Neuronal stem cell (in vitro differentiated cells): ENCODE measurements around the gene PCDH7.
A peak's percentile ranks its signal among the peaks of the same experiment; 100 is the strongest.

Experiments used
- DNase-seq: peaks from one replicate; pipeline ENCODE4 v3.0.0-alpha.2; 2013; ENCODE audit warnings: low spot score
- H2AFZ ChIP-seq: one replicate; pipeline ENCODE4 v1.6.1; 2013; ENCODE audit warnings: mild to moderate bottlenecking, low read length, inconsistent platforms
- H2AK5ac ChIP-seq: 2 replicates; pipeline ENCODE4 v1.6.1; 2013; ENCODE audit warnings: low read depth, mild to moderate bottlenecking, inconsistent platforms, low read length, moderate library complexity, mixed read lengths
- H2BK120ac ChIP-seq: 2 replicates; pipeline ENCODE4 v1.6.1; 2013; ENCODE audit warnings: low read depth, mild to moderate bottlenecking, inconsistent platforms, low read length, moderate library complexity, mixed read lengths
- H2BK12ac ChIP-seq: one replicate; pipeline ENCODE4 v1.6.1; 2013; ENCODE audit warnings: low read length, inconsistent platforms
- H2BK15ac ChIP-seq: 2 replicates; pipeline ENCODE4 v1.6.1; 2013; ENCODE audit warnings: mild to moderate bottlenecking, low read length, inconsistent platforms, mixed read lengths
- H2BK5ac ChIP-seq: one replicate; pipeline ENCODE4 v1.6.1; 2013; ENCODE audit warnings: inconsistent platforms, mild to moderate bottlenecking, low read length, moderate library complexity
- H3K14ac ChIP-seq: one replicate; pipeline ENCODE4 v1.6.1; 2013; ENCODE audit warnings: low read length, inconsistent platforms
- H3K18ac ChIP-seq: 2 replicates; pipeline ENCODE4 v1.6.1; 2013; ENCODE audit warnings: low read length, inconsistent platforms
- H3K23ac ChIP-seq: 2 replicates; pipeline ENCODE4 v1.6.1; 2013; ENCODE audit warnings: low read depth, mild to moderate bottlenecking, mixed read lengths, low read length, inconsistent platforms; ENCODE audit not compliant: poor library complexity
- H3K27ac ChIP-seq: replicated peaks from 3 replicates; pipeline ENCODE4 v1.5.1; 2013; ENCODE audit warnings: low read length, inconsistent platforms
- H3K27me3 ChIP-seq, 3 experiments: 2 replicates each; pipeline ENCODE4 v1.6.1; 2013; ENCODE audit warnings: low read length in 3 of 3, mild to moderate bottlenecking in 2 of 3, inconsistent platforms in 1 of 3, low read depth in 1 of 3, mixed read lengths in 1 of 3, moderate library complexity in 1 of 3; ENCODE audit not compliant: control insufficient read depth in 3 of 3, insufficient read depth in 3 of 3
- H3K36me3 ChIP-seq, 2 donors: replicated peaks in 1 of 2; 2 replicates each; pipeline ENCODE4 v1.6.1; 2013; ENCODE audit warnings: low read length in 2 of 2; ENCODE audit not compliant: control insufficient read depth in 2 of 2, insufficient read depth in 2 of 2
- H3K4ac ChIP-seq: 2 replicates; pipeline ENCODE4 v1.6.1; 2013; ENCODE audit warnings: inconsistent platforms, mild to moderate bottlenecking, low read length, moderate library complexity
- H3K4me1 ChIP-seq, 2 donors: 1 replicate in 1 of 2; 2 replicates in 1 of 2; pipeline ENCODE4 v1.6.1; 2013; ENCODE audit warnings: low read length in 2 of 2, low read depth in 1 of 2; ENCODE audit not compliant: control insufficient read depth in 2 of 2, insufficient read depth in 1 of 2
- H3K4me2 ChIP-seq: one replicate; pipeline ENCODE4 v1.6.1; 2013; ENCODE audit warnings: mild to moderate bottlenecking, low read length, inconsistent platforms; ENCODE audit not compliant: insufficient read depth, poor library complexity, severe bottlenecking
- H3K4me3 ChIP-seq, 2 donors: 2 replicates each; pipeline ENCODE4 v1.5.1; 2013; ENCODE audit warnings: low read length in 2 of 2, mild to moderate bottlenecking in 2 of 2, inconsistent platforms in 1 of 2, moderate library complexity in 1 of 2
- H3K79me1 ChIP-seq: one replicate; pipeline ENCODE4 v1.6.1; 2013; ENCODE audit warnings: low read depth, mild to moderate bottlenecking, inconsistent platforms, low read length, moderate library complexity
- H3K9ac ChIP-seq: one replicate; pipeline ENCODE4 v1.6.1; 2013; ENCODE audit warnings: mild to moderate bottlenecking, low read depth, low read length, inconsistent platforms; ENCODE audit not compliant: poor library complexity
- H3K9me3 ChIP-seq, 2 donors: replicated peaks in 1 of 2; 2 replicates each; pipeline versions ENCODE3 to v1.6.1; 2013; ENCODE audit warnings: low read length in 2 of 2, mild to moderate bottlenecking in 2 of 2, inconsistent platforms in 1 of 2, low read depth in 1 of 2, mixed read lengths in 1 of 2, moderate library complexity in 1 of 2; ENCODE audit not compliant: control insufficient read depth in 2 of 2, insufficient read depth in 1 of 2
- H4K8ac ChIP-seq: one replicate; pipeline ENCODE4 v1.6.1; 2013; ENCODE audit warnings: low read depth, mild to moderate bottlenecking, inconsistent platforms, low read length, moderate library complexity
- H4K91ac ChIP-seq: one replicate; pipeline ENCODE4 v1.6.1; 2013; ENCODE audit warnings: low read length, low read depth, mild to moderate bottlenecking, inconsistent platforms; ENCODE audit not compliant: poor library complexity
- WGBS, 2 donors: extraction: QIAGEN DNeasy Blood & Tissue Kit; methylation state at CpG; one replicate each; pipeline ENCODE4 v1.1.7; 2013; ENCODE audit warnings: missing lambda C conversion rate in 2 of 2, mixed read lengths in 1 of 2; ENCODE audit not compliant: insufficient read length in 2 of 2, insufficient replicate concordance in 1 of 2; ENCODE audit errors: extremely low coverage in 2 of 2; 5-methylcytosine and 5-hydroxymethylcytosine counted together

The PCDH7 gene

DNA sequence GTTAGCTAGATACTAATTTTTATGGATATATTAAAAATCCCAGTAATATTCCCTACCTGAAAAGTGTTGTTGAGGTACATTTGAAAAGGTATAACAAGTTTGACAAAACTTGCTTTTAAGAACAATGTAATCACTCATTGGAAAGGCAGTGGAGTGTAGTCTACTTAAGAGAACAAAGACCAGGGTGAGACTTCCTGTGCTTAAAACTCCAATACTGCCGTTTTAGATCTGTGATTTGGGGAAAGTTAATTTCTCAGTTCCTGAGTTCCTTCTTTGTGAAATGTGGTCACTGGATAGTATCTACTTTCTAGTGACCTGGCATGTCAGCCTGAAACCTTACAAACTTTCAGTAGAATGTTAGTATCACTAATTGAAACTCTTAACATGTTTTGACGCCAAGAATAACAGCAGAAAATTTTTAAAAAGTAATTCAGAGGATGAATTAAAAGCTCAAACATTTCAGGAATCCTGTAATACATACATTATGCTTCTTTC lies 56.8 kb downstream of the PCDH7 start:
- H3K23ac ChIP-seq, result no peak overlapping the region
- H2AK5ac ChIP-seq, result no peak overlapping the region
- no peak overlapping the region for H2BK15ac ChIP-seq
- H3K4me2 ChIP-seq, result no peak overlapping the region
- DNase-seq, result no peak
- peaks cover 0 to 2% of the 10 kb centered on the region in 2 donors for H3K4me1 ChIP-seq
- H3K4me3 ChIP-seq, result no peak overlapping the region
- H3K4ac ChIP-seq, result no peak overlapping the region
- H3K27me3 ChIP-seq, result no peaks in the 10 kb centered on the region
- H4K8ac ChIP-seq, result no peak overlapping the region
- no peak overlapping the region for H3K18ac ChIP-seq
- H3K14ac ChIP-seq, result no peak overlapping the region
- H3K79me1 ChIP-seq, result no peaks in the 10 kb centered on the region
- no peak overlapping the region for H3K27ac ChIP-seq
- H2BK120ac ChIP-seq, result no peak overlapping the region
- no peaks in the 10 kb centered on the region for H3K9me3 ChIP-seq
- peak overlapping the region; percentile 68 for H2AFZ ChIP-seq
- no peak overlapping the region for H4K91ac ChIP-seq
- H3K9ac ChIP-seq, result no peak overlapping the region
- H2BK12ac ChIP-seq, result no peak overlapping the region
- WGBS, 2 donors, result no CpG with 5 or more reads among the region's 2 CpGs
- no peak overlapping the region for H2BK5ac ChIP-seq
- no peaks in the 10 kb centered on the region for H3K36me3 ChIP-seq
